Measurements from ENCODE around the gene PGBD5. TPM values are rescaled to one million over a fixed set of nuclear protein-coding genes. Genes with fewer than 3 reads are reported as not detected.

PGBD5 gene
- total RNA-seq, 1 donor from 2014 or later = 14.7 TPM

DNA sequence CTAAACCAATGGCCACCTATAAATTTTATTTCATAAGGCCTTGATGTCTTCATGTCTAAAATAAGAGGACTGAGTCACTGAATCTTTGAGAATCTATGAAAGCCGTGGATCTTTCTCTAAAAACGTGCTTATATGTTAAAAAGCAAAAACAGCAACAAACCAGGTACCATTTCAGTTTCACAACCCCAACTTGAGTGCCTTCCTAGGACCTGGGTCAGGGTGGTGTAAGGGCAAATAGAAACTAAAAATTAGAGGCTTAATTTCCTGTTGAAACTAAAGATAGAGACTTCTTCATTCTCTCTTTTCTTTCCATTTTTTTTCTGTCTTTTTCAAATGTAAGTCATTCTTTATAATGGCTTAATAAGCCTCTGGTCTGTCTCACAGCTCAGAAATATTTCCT lies 27.2 kb upstream of the PGBD5 start:
- H3K27ac Mint-ChIP-seq (ENCODE audit: unreplicated experiment) = no peak overlapping the region
- Histone ChIP-seq H3K27me3 (ENCODE audit: insufficient read depth, low read length) (peaks cover 2% of the 10 kb centered on the region), H3K4me1 (ENCODE audit: insufficient read depth, low read length) (no peaks in the 10 kb centered on the region), H3K9ac (ENCODE audit: low read length) (no peak overlapping the region), H3K27ac (ENCODE audit: low read depth, low read length) (no peak overlapping the region), H4K20me1 (ENCODE audit: insufficient read depth, low read length) (no peaks in the 10 kb centered on the region), H2AFZ (ENCODE audit: low read depth, low read length) (no peak overlapping the region), H3K9me3 (ENCODE audit: insufficient read depth, low read depth, low read length) (no peaks in the 10 kb centered on the region), H3K36me3 (ENCODE audit: insufficient read depth, low read length) (no peaks in the 10 kb centered on the region), H3K4me2 (ENCODE audit: low read length) (no peak overlapping the region), H3K79me2 (ENCODE audit: insufficient read depth, low read length) (no peaks in the 10 kb centered on the region), H3K4me3 (ENCODE audit: insufficient read depth, low read depth, low read length) (no peak overlapping the region)
- no peak for DNase-seq (ENCODE audit: low read depth)
- peaks cover 5% of the 10 kb centered on the region for H3K4me1 Mint-ChIP-seq (ENCODE audit: low read depth, unreplicated experiment)
- no peaks in the 10 kb centered on the region for H3K9me3 Mint-ChIP-seq (ENCODE audit: unreplicated experiment)
- H3K27me3 Mint-ChIP-seq (ENCODE audit: low read depth, unreplicated experiment) = peaks cover 10% of the 10 kb centered on the region
- H3K36me3 Mint-ChIP-seq (ENCODE audit: low read depth, unreplicated experiment) = no peaks in the 10 kb centered on the region
- TF ChIP-seq EZH2 (IDR thresholded peaks at IDR 0.05; ENCODE audit: insufficient read depth, low read length) = no peak
- TF ChIP-seq, protein P1, sequence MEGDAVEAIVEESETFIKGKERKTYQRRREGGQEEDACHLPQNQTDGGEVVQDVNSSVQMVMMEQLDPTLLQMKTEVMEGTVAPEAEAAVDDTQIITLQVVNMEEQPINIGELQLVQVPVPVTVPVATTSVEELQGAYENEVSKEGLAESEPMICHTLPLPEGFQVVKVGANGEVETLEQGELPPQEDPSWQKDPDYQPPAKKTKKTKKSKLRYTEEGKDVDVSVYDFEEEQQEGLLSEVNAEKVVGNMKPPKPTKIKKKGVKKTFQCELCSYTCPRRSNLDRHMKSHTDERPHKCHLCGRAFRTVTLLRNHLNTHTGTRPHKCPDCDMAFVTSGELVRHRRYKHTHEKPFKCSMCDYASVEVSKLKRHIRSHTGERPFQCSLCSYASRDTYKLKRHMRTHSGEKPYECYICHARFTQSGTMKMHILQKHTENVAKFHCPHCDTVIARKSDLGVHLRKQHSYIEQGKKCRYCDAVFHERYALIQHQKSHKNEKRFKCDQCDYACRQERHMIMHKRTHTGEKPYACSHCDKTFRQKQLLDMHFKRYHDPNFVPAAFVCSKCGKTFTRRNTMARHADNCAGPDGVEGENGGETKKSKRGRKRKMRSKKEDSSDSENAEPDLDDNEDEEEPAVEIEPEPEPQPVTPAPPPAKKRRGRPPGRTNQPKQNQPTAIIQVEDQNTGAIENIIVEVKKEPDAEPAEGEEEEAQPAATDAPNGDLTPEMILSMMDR (IDR thresholded peaks at IDR 0.05; ENCODE audit: insufficient read depth, low read depth, low read length) = no peak
- H3K4me3 Mint-ChIP-seq (ENCODE audit: unreplicated experiment) = no peak overlapping the region
- no peak for FAIRE-seq

DNA sequence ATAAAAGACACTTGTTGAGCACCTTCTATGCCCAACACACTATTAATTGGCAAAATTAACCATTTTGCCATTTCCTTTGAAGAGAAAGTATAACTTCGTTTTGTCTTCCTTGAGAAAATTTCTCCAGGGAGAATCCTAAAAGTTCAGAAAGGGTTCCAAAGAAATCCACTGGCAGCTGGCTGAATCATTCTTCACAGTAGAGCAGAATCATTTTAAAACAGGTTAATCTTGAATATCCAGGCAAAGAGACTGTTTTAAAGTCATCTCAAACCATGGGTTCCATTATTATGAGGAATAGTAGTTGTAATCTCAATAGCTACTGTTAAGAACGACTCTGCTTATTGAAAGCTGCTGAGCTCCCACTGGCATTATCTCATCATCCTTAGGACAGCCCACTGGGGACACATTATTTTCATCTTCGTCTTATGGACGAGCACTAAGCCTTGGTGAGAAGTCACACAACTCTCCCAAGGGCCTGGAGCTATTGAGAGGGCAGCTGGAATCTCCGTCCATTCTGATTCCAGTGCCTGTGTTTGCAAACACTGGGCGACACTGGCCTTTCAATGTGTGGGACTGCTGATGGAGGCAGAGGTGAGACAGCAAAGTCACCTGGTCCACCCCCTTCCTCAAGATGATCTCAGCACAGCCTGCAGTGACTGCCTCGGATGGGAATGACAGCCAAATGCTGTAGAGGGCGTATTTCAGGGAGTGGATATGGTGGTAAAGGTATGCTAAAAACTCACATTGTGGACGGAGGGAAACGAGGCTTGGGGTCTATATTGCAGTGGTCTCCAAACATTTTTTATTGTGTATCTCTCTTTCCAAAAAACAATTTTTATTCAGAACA lies 15.3 kb upstream of the PGBD5 start:
- DNase-seq (ENCODE audit: low read depth) = no peak
- TF ChIP-seq, protein P1 (IDR thresholded peaks at IDR 0.05; ENCODE audit: insufficient read depth, low read depth, low read length) = no peak
- no peak for TF ChIP-seq EZH2 (IDR thresholded peaks at IDR 0.05; ENCODE audit: insufficient read depth, low read length)
- FAIRE-seq = no peak
- H3K4me1 Mint-ChIP-seq (ENCODE audit: low read depth, unreplicated experiment) = no peaks in the 10 kb centered on the region
- Histone ChIP-seq H3K4me3 (ENCODE audit: insufficient read depth, low read depth, low read length) (no peak overlapping the region), H3K27ac (ENCODE audit: low read depth, low read length) (no peak overlapping the region), H3K9ac (ENCODE audit: low read length) (no peak overlapping the region), H3K4me1 (ENCODE audit: insufficient read depth, low read length) (no peaks in the 10 kb centered on the region), H3K4me2 (ENCODE audit: low read length) (no peak overlapping the region), H4K20me1 (ENCODE audit: insufficient read depth, low read length) (no peaks in the 10 kb centered on the region), H3K79me2 (ENCODE audit: insufficient read depth, low read length) (no peaks in the 10 kb centered on the region), H2AFZ (ENCODE audit: low read depth, low read length) (no peak overlapping the region), H3K9me3 (ENCODE audit: insufficient read depth, low read depth, low read length) (no peaks in the 10 kb centered on the region), H3K36me3 (ENCODE audit: insufficient read depth, low read length) (no peaks in the 10 kb centered on the region), H3K27me3 (ENCODE audit: insufficient read depth, low read length) (no peaks in the 10 kb centered on the region)
- peaks cover 13% of the 10 kb centered on the region for H3K27me3 Mint-ChIP-seq (ENCODE audit: low read depth, unreplicated experiment)
- H3K9me3 Mint-ChIP-seq (ENCODE audit: unreplicated experiment) = peaks cover 8% of the 10 kb centered on the region
- H3K36me3 Mint-ChIP-seq (ENCODE audit: low read depth, unreplicated experiment) = no peaks in the 10 kb centered on the region
- no peak overlapping the region for H3K27ac Mint-ChIP-seq (ENCODE audit: unreplicated experiment)
- H3K4me3 Mint-ChIP-seq (ENCODE audit: unreplicated experiment) = no peak overlapping the region

DNA sequence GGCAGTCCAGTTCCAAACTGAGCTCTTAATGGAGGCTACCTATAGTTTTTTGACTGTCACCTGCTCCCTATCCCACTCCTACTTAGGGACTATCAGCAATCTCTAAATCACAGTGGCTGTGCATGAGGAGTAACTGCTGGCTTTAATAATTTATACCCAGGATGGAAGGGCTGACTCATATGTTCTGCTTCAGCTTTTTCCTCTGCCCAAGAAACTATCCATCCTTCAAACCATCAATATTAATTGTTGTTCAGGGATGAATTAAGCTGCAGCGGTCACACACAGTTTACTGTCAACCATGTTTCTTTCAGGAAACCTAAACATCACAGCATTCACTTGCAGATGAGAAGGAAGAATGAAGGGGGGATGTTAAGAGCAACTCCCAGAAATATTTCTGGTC lies 9.0 kb upstream of the PGBD5 start:
- Histone ChIP-seq H4K20me1 (ENCODE audit: insufficient read depth, low read length) (no peaks in the 10 kb centered on the region), H2AFZ (ENCODE audit: low read depth, low read length) (no peak overlapping the region), H3K79me2 (ENCODE audit: insufficient read depth, low read length) (no peaks in the 10 kb centered on the region), H3K4me2 (ENCODE audit: low read length) (no peak overlapping the region), H3K27ac (ENCODE audit: low read depth, low read length) (no peak overlapping the region), H3K4me3 (ENCODE audit: insufficient read depth, low read depth, low read length) (no peak overlapping the region), H3K9ac (ENCODE audit: low read length) (no peak overlapping the region), H3K9me3 (ENCODE audit: insufficient read depth, low read depth, low read length) (no peaks in the 10 kb centered on the region), H3K27me3 (ENCODE audit: insufficient read depth, low read length) (no peaks in the 10 kb centered on the region), H3K4me1 (ENCODE audit: insufficient read depth, low read length) (no peaks in the 10 kb centered on the region), H3K36me3 (ENCODE audit: insufficient read depth, low read length) (no peaks in the 10 kb centered on the region)
- Mint-ChIP-seq H3K36me3 (ENCODE audit: low read depth, unreplicated experiment) (no peaks in the 10 kb centered on the region), H3K4me3 (ENCODE audit: unreplicated experiment) (no peak overlapping the region), H3K9me3 (ENCODE audit: unreplicated experiment) (peaks cover 5% of the 10 kb centered on the region), H3K27ac (ENCODE audit: unreplicated experiment) (no peak overlapping the region), H3K4me1 (ENCODE audit: low read depth, unreplicated experiment) (no peaks in the 10 kb centered on the region), H3K27me3 (ENCODE audit: low read depth, unreplicated experiment) (peaks cover 9% of the 10 kb centered on the region)
- DNase-seq (ENCODE audit: low read depth) = no peak
- FAIRE-seq = no peak
- no peak for TF ChIP-seq EZH2 (IDR thresholded peaks at IDR 0.05; ENCODE audit: insufficient read depth, low read length)

Measured in astrocyte (in vitro differentiated cells and primary cell).